K562 (cell line): Measurements from ENCODE around the gene EBF4. TPM values are rescaled to one million over a fixed set of nuclear protein-coding genes. Genes with fewer than 3 reads are reported as not detected.

Source experiments
- DACH1 ChIP-seq: fragments of 450-650 bp; IDR thresholded peaks from 2 replicates; pipeline ENCODE4 v1.6.1; 2018; ENCODE audit not compliant: partially characterized antibody
- DDX20 ChIP-seq: fragments of 450-650 bp; IDR thresholded peaks from 2 replicates; pipeline ENCODE4 v1.6.1; 2016; ENCODE audit warnings: missing genetic modification characterization, low read depth, mild to moderate bottlenecking, missing compliant biosample characterization, moderate library complexity
- EP300 ChIP-seq: IDR thresholded peaks from 2 replicates; pipeline ENCODE4 v1.6.1; 2012; ENCODE audit warnings: low read length, improper control_type of control experiment
- FOXK2 ChIP-seq, 2 experiments: fragments of 450-650 bp; IDR thresholded peaks in 1 of 2; conservative IDR thresholded peaks in 1 of 2; 2 replicates each; pipeline ENCODE4 v1.6.1; 2016; ENCODE audit warnings: low read depth in 2 of 2, mild to moderate bottlenecking in 1 of 2
- HMG20A ChIP-seq: fragments of 450-650 bp; formaldehyde crosslinking; conservative IDR thresholded peaks from 2 replicates; pipeline ENCODE4 v1.4.0; 2020; ENCODE audit warnings: mild to moderate bottlenecking, mixed read lengths
- HOXB6 ChIP-seq: fragments of 250-450 bp; sonication (Bioruptor Pico); IDR thresholded peaks from 2 replicates; pipeline ENCODE4 v1.5.1; 2022; ENCODE audit warnings: mild to moderate bottlenecking, borderline replicate concordance
- ILK ChIP-seq: fragments of 450-650 bp; IDR thresholded peaks from 2 replicates; pipeline ENCODE4 v1.6.1; 2016; ENCODE audit warnings: missing genetic modification characterization, low read depth, mild to moderate bottlenecking, missing compliant biosample characterization, moderate library complexity, borderline replicate concordance
- MGA ChIP-seq: fragments of 450-650 bp; IDR thresholded peaks from 2 replicates; pipeline ENCODE4 v1.6.1; 2016; ENCODE audit warnings: mild to moderate bottlenecking, moderate library complexity
- NFXL1 ChIP-seq: fragments of 450-650 bp; formaldehyde crosslinking; IDR thresholded peaks from 2 replicates; pipeline ENCODE4 v1.4.0; 2021; ENCODE audit warnings: mild to moderate bottlenecking
- RBM25 ChIP-seq: fragments of 200-400 bp; formaldehyde crosslinking; IDR thresholded peaks from 2 replicates; pipeline ENCODE4 v1.6.1; 2018; ENCODE audit warnings: low read length, low read depth, moderate library complexity; ENCODE audit not compliant: severe bottlenecking
- SOX6 ChIP-seq: fragments of 450-650 bp; IDR thresholded peaks from 2 replicates; pipeline ENCODE4 v1.6.1; 2014; ENCODE audit warnings: mild to moderate bottlenecking
- STAT5A ChIP-seq: IDR thresholded peaks from 2 replicates; pipeline ENCODE4 v1.6.1; 2012; ENCODE audit warnings: low read length, inconsistent platforms, borderline replicate concordance
- TEAD2 ChIP-seq: fragments of 450-650 bp; IDR thresholded peaks from 2 replicates; pipeline ENCODE4 v1.6.1; 2016; ENCODE audit warnings: missing genetic modification characterization, control low read depth, missing compliant biosample characterization
- U2AF1 ChIP-seq: fragments of 200-400 bp; formaldehyde crosslinking; optimal IDR thresholded peaks from 2 replicates; pipeline ENCODE3; 2017; ENCODE audit warnings: mild to moderate bottlenecking, low read depth, low read length, moderate library complexity
- XRCC5 ChIP-seq: fragments of 200-400 bp; formaldehyde crosslinking; IDR thresholded peaks from 2 replicates; pipeline ENCODE4 v1.6.1; 2017; ENCODE audit warnings: low read depth, mild to moderate bottlenecking, low read length
- ZBED1 ChIP-seq: IDR thresholded peaks from 2 replicates; pipeline ENCODE4 v1.6.1; 2014
- ZEB2 ChIP-seq: fragments of 450-650 bp; IDR thresholded peaks from 2 replicates; pipeline ENCODE4 v1.6.1; 2016
- polyA plus RNA-seq, 8 experiments: library from polyadenylated mRNA; depleted of rRNA in 4 of 8; stranded (reverse) in 5 of 8; unstranded in 3 of 8; fragments of >200 nt; fragmentation: Nextera tagmentation in 2 of 8; fragmentation: Illumina TruSeq in 1 of 8; extraction: Ambion mirVana in 2 of 8; extraction: Trizol in 1 of 8; gene quantifications; 2 replicates each; pipeline versions ENCODE4 v1.2.1 to v1.2.3, GENCODE V29; 2011 to 2014; ENCODE audit warnings: inconsistent platforms in 1 of 8, missing spikeins in 1 of 8
- total RNA-seq, 7 experiments: library from RNA; depleted of rRNA in 6 of 7; stranded (reverse); fragments of >200 nt in 6 of 7; fragmentation: Illumina TruSeq in 2 of 7; extraction: Trizol in 2 of 7; gene quantifications; 2 replicates each; pipeline versions ENCODE4 v1.2.1 to v1.2.3, GENCODE V29; 2011 to 2021; ENCODE audit warnings: low replicate concordance in 1 of 7

Gene EBF4
- total and polyA plus RNA-seq, 9 of the 15 experiments (the other 6 are each of a cell fraction or from before 2014, with no cell fraction given), result 0.09 TPM; not detected in 8

GRCh38 chr20:2651772-2652723 is 40.5 kb upstream of the EBF4 start, which contains the start of gene NOP56 (continued):
- peak; percentile 93 for TF ChIP-seq RBM25
- peak; percentile 69 for TF ChIP-seq MGA
- TF ChIP-seq XRCC5, result no peak
- TF ChIP-seq HMG20A (CRISPR knock-in tag), result no peak
- no peak for TF ChIP-seq ZEB2
- no peak for TF ChIP-seq NFXL1 (CRISPR knock-in tag)
- no peak for TF ChIP-seq DDX20 (tag)
- TF ChIP-seq FOXK2 (conservative IDR thresholded peaks at IDR 0.05 in 1 of 2, IDR thresholded peaks at IDR 0.05 in 1 of 2; ENCODE audit: low read depth in 2 of 2), result peak; percentile 67 to 97; a peak in 3 of 4 replicates
- no peak for TF ChIP-seq ILK (tag)
- no peak for TF ChIP-seq EP300
- TF ChIP-seq HOXB6 (CRISPR knock-in tag), result no peak
- TF ChIP-seq ZBED1, result no peak
- no peak for TF ChIP-seq STAT5A
- no peak for TF ChIP-seq DACH1
- TF ChIP-seq TEAD2 (tag), result no peak
- peak; percentile 87 for TF ChIP-seq U2AF1
- 0 out of 2 replicates have a peak, but pooled peaks have one; percentile 7 for TF ChIP-seq SOX6
